HG02885 (cell line): Measurements from ENCODE around the gene DDO.

Source experiments
- ATAC-seq: cut with Tn5 transposase; IDR thresholded peaks from one replicate; pipeline ENCODE4 v1.9.1; 2021; ENCODE audit warnings: mild to moderate bottlenecking; ENCODE audit not compliant: unreplicated experiment, poor library complexity

DDO gene

GRCh38 chr6:110421749-110422443 is 6.5 kb upstream of the DDO start:
- ATAC-seq, result no peak

DNA sequence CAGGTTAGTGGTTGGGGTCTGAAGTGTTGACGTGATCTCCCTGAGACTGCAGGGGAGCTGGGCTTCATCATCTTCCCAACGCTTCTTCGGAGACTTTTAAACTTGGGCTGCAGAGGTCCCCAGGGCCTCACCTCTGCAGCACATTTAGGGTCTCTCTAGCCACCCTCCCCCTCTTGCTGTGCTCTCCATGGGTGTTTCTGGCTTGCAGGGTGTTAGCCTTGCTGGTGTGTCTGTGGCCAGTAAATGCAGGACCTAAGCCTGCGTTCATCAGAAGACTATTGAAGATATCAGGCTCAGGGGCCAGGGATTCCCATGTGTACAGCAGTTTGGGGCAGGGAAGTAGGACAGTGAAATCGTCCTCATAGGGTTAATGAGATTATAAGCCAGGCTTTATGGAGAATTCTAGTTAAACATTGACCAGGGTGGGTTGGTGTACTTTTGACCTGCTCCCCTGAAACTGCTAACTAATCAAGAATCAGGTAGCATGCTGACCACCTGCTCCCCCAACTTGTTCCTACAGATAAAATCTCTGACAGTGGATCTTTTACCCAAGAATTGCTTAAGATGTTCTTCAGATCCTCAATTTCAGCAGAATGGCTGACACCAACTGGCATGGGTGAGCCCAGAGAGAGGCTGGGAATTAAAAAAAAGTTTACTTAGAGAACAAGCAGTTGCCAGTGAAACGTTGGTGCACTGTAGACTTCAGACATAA is 3.8 kb upstream of the DDO start:
- no peak for ATAC-seq

- no peak for ATAC-seq
These were observed 3.2 kb upstream of the DDO start for GRCh38 chr6:110418594-110418993.

GRCh38 chr6:110414669-110415068 is 706 bp downstream of the DDO start:
- no peak for ATAC-seq

GRCh38 chr6:110412360-110412759 is 3.0 kb downstream of the DDO start:
- no peak for ATAC-seq

DNA sequence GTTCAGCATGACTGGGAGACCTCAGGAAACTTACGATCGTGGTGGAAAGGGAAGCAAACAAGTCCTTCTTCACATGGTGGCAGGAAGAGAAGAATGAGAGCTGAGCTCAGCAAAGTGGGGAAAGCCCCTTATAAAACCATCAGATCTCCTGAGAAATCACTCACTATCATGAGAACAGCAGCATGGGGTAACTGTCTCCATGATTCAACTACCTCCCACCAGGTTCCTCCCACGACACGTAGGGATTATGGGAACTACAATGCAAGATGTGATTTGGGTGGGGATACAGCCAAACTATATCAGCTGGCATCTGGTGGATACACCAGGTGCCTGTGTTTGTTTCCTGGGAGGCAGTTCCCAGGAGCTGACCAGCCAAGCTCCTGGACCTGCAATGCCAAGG is 4.9 kb downstream of the DDO start:
- no peak for ATAC-seq

DNA sequence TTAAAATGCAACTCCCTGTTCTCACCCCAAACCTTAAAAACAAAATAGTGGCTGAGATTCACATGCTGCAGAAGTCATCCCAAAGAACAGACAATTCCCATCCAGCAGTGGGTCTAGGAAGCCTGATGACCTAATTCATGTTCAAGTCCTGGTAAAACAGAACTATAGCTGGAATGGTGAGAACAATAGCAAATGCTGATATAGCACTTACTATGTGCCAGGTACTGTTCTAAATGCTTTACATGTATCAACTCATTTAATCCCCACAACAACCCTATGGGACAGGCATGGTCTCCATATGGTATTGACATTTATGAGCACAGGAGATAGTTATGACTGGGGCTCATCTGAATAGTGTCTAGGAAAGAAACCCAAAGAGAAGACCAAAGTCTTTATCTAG is 5.6 kb downstream of the DDO start:
- no peak for ATAC-seq

GRCh38 chr6:110408901-110409300 is 6.5 kb downstream of the DDO start:
- no peak for ATAC-seq

DNA sequence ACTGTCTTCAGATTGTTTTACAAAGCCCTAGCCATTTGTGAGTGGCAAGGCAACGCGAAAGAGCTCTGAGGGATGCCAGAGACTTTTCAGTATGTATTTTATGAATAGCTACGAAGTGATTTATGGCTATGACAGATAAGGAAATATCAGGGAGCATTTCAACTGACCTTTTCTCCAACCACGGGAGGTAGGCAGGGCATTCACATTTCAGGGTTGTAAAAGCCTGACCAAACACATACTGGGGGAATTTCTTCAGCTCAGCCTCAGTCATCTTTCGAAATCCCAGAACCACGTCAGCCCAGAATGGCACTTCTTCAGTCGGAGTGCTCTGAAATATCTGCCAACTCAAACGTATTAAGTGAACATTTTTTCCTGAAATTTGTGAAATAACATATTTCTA is 10.8 kb downstream of the DDO start:
- ATAC-seq, result no peak

- no peak for ATAC-seq
These were observed 13.7 kb downstream of the DDO start for GRCh38 chr6:110401585-110402176.

- no peak for ATAC-seq
These were observed 15.2 kb downstream of the DDO start for GRCh38 chr6:110400208-110400607.

DNA sequence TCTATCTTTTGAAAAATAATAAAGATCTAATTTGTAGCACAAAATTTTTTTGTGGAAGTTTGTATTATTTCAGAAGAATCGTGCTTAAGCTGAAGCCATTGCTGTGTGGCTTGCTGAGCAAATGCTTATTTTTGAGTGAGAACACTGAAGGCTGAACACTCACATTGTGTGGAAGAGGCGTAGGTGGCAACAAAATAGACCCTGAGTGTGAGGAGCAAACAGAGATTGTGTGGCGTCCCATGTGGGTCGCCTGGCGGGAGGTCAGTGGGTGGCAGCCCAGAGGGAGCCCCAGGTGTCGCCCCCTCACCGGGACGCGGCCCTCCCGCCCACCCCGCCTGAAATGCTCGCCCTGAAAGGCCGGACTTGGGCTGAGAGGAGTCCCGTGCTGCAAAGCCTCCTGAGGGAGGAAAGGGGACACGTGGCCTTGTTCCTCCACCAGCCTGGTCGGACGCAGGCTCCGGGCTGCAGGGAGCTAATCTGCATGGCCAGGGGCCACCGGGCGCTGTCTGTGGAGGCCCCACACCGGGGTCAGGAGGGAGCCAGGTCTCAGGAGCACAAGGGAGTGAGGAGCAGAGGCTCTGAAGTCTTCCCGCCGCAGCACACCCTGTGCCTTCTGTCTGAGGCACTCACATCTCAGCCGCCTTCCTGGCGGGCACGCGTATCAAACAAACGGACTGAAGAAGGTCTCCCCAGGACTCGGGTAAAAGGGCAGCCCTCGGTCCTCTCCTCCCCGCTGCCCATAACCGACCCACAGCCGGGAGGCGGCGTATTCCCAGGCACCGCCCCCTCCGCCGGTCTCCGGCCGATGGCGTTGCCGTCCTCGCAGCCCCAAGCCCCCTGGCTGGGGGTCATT is 15.9 kb downstream of the DDO start:
- ATAC-seq, result no peak

DNA sequence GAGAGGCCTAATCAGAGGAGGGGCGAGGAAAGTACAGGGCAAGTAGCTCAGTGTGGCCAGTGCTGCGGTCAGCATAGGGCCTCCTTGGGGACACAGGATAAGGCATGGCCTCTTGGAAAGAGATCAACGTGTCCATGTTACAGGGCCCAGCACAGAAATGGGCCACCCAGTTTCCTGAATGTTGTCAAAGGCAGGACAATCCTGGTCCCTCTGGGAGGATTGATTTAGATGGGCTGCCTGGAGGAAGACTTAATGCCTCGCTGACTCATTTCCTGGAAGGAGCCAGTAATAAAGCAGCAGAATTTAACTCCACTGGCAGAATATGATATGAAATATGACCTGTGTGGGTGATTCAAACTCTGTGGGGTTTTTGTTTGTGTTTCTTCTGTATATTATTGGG is 16.6 kb downstream of the DDO start:
- ATAC-seq, result no peak

GRCh38 chr6:110395221-110395620 is 20.2 kb downstream of the DDO start:
- ATAC-seq, result no peak

DNA sequence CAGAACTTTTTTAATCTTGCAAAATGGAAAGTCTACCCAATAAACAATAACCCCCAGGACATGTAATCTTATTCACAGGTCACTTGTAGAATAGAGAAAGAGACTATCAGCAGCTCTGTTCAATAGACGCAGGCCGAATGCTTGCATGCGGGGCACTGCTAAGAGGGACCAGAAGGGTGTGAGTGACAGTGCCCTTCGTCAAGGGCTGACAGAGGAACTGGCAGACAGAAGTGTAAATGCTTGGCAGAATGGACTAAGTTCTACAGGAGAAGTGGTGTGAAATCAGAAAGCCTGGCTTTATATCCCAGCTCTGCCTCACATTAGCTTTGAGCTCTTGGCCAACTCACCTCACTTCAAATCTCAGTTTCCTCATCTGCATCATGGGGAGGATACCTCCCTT is 21.0 kb downstream of the DDO start:
- no peak for ATAC-seq

- ATAC-seq, result no peak
These were observed 22.6 kb downstream of the DDO start for GRCh38 chr6:110392727-110393126.

GRCh38 chr6:110390404-110390803 is 25.0 kb downstream of the DDO start:
- ATAC-seq, result no peak

- ATAC-seq, result no peak
These were observed 25.5 kb downstream of the DDO start for GRCh38 chr6:110389689-110390382.

DNA sequence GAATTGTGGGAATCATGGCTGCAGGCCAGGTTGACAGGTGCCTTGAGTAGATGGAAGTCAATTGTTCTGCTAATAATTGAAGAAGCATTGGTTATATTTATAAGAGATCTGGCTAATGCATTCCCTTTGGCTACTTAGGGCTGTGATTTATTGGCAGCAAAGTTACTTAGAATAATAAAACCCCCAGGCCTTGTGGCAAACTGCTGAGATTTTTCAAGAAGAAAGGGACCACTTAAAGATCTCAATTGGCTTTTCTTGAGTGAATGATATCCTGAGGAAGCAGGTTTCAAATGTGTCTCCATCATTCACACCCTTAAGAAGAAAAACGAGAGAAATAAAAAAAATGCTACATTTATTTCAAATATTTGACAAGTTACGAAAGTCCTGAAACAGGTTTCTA is 27.4 kb downstream of the DDO start:
- no peak for ATAC-seq

GRCh38 chr6:110385458-110385863 is 29.9 kb downstream of the DDO start:
- ATAC-seq, result no peak
